Prostate gland (tissue), 2 donors: Measurements from ENCODE around the gene TAF4B.

Experiments used
- POLR2AphosphoS5 ChIP-seq: sonication (generic); formaldehyde crosslinking; IDR thresholded peaks from one replicate; pipeline ENCODE4 v1.6.1; 2017; ENCODE audit warnings: antibody characterized with exemption
- TF ChIP-seq, protein P1 (sequence below), 4 experiments: fragments of 200-600 bp in 2 of 4; fragments of 450-650 bp in 2 of 4; sonication (generic) in 2 of 4; IDR thresholded peaks; 1 replicate in 3 of 4; 2 replicates in 1 of 4; pipeline ENCODE4 v1.5.1; 2016 to 2019; ENCODE audit warnings: antibody characterized with exemption in 4 of 4, mild to moderate bottlenecking in 2 of 4, moderate library complexity in 2 of 4

DNA sequence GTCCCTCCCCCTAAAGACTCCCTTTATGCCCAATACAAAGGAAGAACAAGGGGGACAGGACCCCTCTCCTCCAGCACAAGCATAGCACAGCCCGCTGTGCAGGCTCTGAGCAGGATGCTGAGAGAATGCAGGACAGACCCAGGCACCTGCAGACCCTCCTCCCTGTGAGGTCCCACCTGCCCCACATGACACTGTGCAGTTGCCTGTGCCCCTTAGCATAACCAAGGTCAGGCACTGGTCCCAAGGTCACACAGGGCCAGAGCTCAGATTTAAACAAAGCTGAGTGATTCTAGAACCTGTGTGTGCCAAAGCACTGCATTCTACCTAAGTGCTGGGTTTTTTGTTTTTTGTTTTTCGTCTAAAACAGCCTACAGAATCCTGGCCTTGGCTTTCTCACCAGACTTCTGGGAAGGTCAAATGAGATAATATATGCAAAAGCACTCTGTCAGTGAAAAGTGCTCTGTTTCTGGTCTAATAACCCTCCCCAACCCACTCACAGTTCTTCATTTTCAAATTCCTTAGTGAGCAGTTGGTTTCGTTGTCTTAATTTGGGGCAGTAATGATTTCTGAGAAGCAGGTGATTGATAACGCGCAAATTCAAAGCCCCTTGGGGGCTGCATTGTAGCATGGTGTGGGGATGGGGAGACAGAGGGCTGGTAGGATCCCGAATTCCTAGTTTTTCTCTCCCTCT is 196.4 kb downstream of the TAF4B start:
- TF ChIP-seq, protein P1, sequence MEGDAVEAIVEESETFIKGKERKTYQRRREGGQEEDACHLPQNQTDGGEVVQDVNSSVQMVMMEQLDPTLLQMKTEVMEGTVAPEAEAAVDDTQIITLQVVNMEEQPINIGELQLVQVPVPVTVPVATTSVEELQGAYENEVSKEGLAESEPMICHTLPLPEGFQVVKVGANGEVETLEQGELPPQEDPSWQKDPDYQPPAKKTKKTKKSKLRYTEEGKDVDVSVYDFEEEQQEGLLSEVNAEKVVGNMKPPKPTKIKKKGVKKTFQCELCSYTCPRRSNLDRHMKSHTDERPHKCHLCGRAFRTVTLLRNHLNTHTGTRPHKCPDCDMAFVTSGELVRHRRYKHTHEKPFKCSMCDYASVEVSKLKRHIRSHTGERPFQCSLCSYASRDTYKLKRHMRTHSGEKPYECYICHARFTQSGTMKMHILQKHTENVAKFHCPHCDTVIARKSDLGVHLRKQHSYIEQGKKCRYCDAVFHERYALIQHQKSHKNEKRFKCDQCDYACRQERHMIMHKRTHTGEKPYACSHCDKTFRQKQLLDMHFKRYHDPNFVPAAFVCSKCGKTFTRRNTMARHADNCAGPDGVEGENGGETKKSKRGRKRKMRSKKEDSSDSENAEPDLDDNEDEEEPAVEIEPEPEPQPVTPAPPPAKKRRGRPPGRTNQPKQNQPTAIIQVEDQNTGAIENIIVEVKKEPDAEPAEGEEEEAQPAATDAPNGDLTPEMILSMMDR (IDR thresholded peaks at IDR 0.05): no peak
- TF ChIP-seq POLR2AphosphoS5: no peak
